HT1080 (cell line): ENCODE measurements around the gene SLC34A1. TPM values are rescaled to one million over a fixed set of nuclear protein-coding genes. Genes with fewer than 3 reads are reported as not detected.

ENCODE experiments used
- DNase-seq: peaks from one replicate; pipeline ENCODE4 v3.0.0-alpha.2; 2015; ENCODE audit warnings: low read depth
- total RNA-seq: library from RNA; depleted of rRNA; stranded (reverse); fragments of >200 nt; shearing (Covaris generic); gene quantifications from 2 replicates; pipeline ENCODE4 v1.2.3, GENCODE V29; 2014; rRNA removed

SLC34A1 gene
- total RNA-seq, 1 experiment from 2014 or later: 0.34 TPM

GRCh38 chr5:177444106-177445051, 60.1 kb downstream of the SLC34A1 start:
- DNase-seq: no peak

GRCh38 chr5:177445052-177445916, 61.0 kb downstream of the SLC34A1 start:
- DNase-seq: no peak

GRCh38 chr5:177445917-177446199, 61.6 kb downstream of the SLC34A1 start:
- no peak for DNase-seq

GRCh38 chr5:177446200-177447065, 62.2 kb downstream of the SLC34A1 start, which contains the start of gene PRR7:
TSS of gene PRR7 (plus strand) at chr5:177446814. CDS start at chr5:177455068, 8,254 bp downstream.
- peak; percentile 56 for DNase-seq

GRCh38 chr5:177447066-177447610, 62.9 kb downstream of the SLC34A1 start:
- peak; percentile 61 for DNase-seq

GRCh38 chr5:177447611-177448243, 63.5 kb downstream of the SLC34A1 start:
- peak; percentile 99 for DNase-seq

Other genes starting within 250 kb of the SLC34A1 start
- gene RAB24, start 80.7 kb upstream of the SLC34A1 start, total RNA-seq: 31.2 and 31.5 TPM in 2 replicates
- 633 and 661 TPM in 2 replicates for gene PRELID1, start 80.6 kb upstream of the SLC34A1 start, total RNA-seq
- gene MXD3, start 72.5 kb upstream of the SLC34A1 start, total RNA-seq: 22.3 and 24.6 TPM in 2 replicates
- gene LMAN2, start 32.8 kb upstream of the SLC34A1 start, total RNA-seq: 213 and 237 TPM in 2 replicates
- 27.7 and 29.8 TPM in 2 replicates for gene RGS14, start 26.5 kb upstream of the SLC34A1 start, total RNA-seq
- not detected in 2 replicates for gene PFN3, start 16.2 kb downstream of the SLC34A1 start, total RNA-seq
- 8.5 and 15.2 TPM in 2 replicates for gene F12, start 25.1 kb downstream of the SLC34A1 start, total RNA-seq
- gene GRK6, start 42.2 kb downstream of the SLC34A1 start, total RNA-seq: 42.3 and 46.2 TPM in 2 replicates
- gene PRR7, start 62.4 kb downstream of the SLC34A1 start, total RNA-seq: 34.3 and 43.4 TPM in 2 replicates
- gene DBN1, start 89.2 kb downstream of the SLC34A1 start, total RNA-seq: 108 and 118 TPM in 2 replicates
- gene PDLIM7, start 113.2 kb downstream of the SLC34A1 start, total RNA-seq: 262 and 269 TPM in 2 replicates
- 2.3 and 4.4 TPM in 2 replicates for gene DOK3, start 125.4 kb downstream of the SLC34A1 start, total RNA-seq
- 131 and 135 TPM in 2 replicates for gene DDX41, start 132.5 kb downstream of the SLC34A1 start, total RNA-seq
- 17.4 and 23.1 TPM in 2 replicates for gene FAM193B, start 170.1 kb downstream of the SLC34A1 start, total RNA-seq
- 84.7 and 164 TPM in 2 replicates for gene TMED9, start 207.8 kb downstream of the SLC34A1 start, total RNA-seq
- gene B4GALT7, start 215.7 kb downstream of the SLC34A1 start, total RNA-seq: 43.1 and 47.7 TPM in 2 replicates